Erythroblast (primary cell): Measurements from ENCODE around the gene ZMIZ1.

ENCODE experiments used
- GATA1 ChIP-seq: IDR thresholded peaks from 2 replicates; pipeline ENCODE4 v1.6.1; 2011; ENCODE audit warnings: low read depth, mild to moderate bottlenecking, control low read depth, low read length, moderate library complexity
- POLR2A ChIP-seq: IDR thresholded peaks from 2 replicates; pipeline ENCODE4 v1.6.1; 2011; ENCODE audit warnings: mild to moderate bottlenecking, low read length

GRCh38 chr10:79020605-79021004 lies 48.2 kb upstream of the ZMIZ1 start:
- TF ChIP-seq POLR2A (no peak), GATA1 (no peak)
